Middle frontal gyrus (tissue), 1 donor: Measurements from ENCODE around the gene MYMK.
"Not testable (repeated sequence)": the region's sequence is repeated elsewhere in the genome, so short reads cannot be mapped to it uniquely, and the experiment has no call there.

Experiments
- DNase-seq: peaks from one replicate; pipeline ENCODE4 v3.0.0-alpha.2; 2015; ENCODE audit warnings: low spot score; ENCODE audit errors: extremely low spot score

MYMK gene, protein sequence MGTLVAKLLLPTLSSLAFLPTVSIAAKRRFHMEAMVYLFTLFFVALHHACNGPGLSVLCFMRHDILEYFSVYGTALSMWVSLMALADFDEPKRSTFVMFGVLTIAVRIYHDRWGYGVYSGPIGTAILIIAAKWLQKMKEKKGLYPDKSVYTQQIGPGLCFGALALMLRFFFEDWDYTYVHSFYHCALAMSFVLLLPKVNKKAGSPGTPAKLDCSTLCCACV

DNA sequence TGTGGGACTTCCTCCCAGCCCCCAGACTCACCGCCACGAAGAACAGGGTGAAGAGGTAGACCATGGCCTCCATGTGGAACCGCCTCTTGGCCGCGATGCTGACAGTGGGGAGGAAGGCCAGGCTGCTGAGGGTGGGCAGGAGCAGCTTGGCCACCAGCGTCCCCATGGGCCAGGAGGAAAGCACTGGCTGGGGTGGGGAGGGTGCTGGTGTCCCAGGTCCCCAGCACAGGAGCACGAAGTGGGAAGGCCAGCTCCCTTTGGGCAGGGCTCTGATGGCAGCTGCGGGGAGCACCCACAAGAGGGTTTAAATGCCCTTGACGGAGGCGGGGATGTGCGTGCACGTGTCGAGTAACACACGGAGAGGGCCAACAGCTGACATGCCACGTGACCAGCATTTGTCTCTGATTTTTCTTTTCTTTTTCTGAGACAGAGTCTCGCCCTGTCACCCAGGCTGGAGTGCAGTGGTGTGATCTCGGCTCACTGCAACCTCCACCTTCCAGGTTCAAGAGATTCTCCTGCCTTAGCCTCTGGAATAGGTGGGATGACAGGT lies at the start of gene MYMK:
Gene MYMK, minus strand, starts transcription at position 281 of the 550 bp plus-strand sequence. Its CDS starts 115 bp downstream, at position 166.
- no peak for DNase-seq

DNA sequence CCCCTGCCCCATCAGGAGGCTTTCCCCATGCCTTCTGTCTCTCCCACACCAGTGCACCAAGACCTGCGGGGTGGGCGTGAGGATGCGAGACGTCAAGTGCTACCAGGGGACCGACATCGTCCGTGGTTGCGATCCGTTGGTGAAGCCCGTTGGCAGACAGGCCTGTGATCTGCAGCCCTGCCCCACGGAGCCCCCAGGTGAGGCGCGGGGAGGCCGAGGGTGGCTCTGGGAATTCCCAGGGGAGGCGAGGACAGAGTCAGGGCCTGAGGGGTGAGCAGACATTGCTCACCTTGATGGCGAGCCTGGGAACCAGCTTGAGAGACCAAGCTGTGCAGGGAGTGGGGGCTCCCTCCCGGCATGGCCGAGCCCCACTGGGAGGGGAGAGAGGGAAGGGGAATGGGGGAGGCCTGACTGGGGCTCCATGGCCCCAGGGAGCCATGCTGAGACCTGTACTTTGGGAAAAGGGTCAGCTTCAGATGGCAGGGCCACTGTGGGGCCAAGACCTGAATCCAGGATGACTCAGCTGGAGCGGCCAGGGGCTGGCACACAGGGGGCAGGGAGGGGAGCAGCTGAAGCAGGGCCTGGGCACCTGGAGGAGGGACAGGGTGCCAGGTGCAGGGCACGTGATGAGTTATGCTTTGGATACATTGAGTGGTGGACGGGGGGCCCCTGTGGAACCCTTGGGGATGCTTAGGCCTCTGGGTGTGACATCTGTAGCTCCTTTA lies 49.2 kb upstream of the MYMK start:
- no peak for DNase-seq

DNA sequence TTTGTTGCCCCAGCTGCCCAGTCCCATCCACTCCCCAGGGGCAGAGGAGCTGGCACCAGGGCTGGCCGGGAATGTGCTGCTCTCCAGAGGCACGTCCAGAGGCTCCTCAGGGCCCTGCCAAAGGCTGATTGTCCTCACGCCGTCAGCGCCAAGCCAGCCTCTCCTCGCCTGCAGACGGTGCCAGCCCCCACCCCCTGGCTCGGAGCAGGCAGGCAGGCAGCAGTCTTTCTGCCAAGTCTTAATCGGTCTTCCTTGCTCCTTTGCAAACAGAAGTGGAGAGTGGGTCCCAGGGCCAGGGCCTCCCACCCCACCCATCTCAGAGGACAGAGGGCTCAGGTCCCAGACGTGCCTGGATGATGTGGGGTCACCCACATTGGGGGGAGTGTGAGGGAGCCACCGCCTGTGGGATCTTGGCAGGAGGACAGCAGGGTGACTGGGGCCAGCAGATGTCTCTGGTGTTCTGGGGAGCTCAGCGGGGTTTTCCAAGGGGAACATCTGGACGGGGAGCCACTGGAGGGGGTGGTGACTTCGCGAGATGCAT lies 48.1 kb upstream of the MYMK start:
- DNase-seq, result peak; percentile 73

DNA sequence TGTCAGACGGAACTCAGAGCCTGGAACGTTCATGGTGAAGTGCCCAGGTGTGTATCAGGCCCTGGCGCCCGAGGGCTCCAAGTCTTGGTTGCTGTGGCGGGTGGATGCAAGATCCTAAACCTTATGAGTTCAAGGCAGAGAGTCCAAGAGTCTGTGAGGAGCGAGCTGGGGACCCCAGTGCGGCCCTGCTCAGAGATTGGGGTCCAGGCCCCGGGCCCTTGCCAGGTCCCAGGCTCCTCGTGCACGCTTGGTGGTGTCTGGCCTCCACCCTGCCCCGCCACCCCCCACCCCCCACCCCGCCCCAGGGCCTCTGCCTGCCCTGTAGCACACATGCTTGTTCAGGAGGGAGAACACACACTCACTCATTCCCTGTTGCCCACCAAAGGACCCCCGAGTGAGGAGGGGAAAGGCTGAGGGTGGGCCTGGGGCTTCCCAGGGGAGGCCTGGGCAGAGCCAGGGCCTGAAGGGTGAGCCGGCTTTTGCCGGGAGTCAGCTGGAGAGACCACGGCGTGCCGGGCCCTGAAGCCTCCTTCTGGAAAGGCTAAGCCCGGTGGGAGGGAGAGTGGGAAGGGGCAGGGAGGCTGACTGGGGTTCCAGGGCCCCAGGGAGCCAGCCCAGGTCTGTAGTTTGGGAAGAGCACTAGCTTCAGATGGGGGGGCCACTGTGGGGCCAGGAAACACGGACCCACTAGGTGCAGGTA lies 47.3 kb upstream of the MYMK start:
- DNase-seq, result no peak

DNA sequence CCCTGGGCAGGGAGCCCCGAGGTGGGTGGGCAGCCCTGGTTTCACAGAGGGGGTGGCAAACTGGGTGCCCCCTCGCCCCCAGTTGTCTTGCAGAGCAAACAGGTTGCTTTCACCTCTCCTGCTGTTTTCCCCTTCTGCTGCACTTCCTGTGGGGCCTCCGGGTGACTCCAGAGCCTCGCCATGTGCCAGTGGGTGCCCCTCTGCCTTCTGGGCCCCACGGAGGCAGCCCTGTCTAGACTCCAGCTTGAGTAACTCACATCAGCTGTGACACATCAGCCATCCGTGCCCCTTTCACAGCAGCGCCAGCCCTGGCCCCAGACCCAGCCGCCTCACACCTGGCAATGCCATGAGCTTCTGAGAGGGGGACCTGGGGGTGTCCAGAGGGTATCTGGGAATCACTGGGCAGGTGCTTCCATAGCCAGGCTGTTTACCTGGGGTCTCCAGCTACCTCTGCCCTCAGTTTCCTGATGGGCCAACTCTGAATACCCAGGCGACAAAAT lies 46.7 kb upstream of the MYMK start:
- DNase-seq, result no peak

DNA sequence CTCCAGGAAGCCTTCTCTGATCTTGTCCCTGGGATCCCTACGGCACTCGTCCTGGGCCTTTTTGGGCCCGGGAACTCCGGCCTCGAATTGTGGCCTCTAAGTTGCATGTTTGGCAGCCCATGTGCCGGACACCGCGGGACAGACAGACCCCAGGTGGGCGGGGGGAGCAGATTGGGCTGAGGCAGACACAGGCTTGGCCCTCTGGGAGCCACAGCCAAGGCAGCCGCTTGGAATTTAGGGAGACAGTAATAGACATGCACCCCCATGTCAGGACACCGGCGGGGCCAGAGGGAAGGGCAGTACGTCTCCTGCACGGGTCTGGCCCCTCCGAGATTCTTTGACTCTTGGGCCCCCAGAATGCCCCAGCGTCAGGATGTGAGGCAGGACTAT lies 45.9 kb upstream of the MYMK start:
- DNase-seq, result no peak

DNA sequence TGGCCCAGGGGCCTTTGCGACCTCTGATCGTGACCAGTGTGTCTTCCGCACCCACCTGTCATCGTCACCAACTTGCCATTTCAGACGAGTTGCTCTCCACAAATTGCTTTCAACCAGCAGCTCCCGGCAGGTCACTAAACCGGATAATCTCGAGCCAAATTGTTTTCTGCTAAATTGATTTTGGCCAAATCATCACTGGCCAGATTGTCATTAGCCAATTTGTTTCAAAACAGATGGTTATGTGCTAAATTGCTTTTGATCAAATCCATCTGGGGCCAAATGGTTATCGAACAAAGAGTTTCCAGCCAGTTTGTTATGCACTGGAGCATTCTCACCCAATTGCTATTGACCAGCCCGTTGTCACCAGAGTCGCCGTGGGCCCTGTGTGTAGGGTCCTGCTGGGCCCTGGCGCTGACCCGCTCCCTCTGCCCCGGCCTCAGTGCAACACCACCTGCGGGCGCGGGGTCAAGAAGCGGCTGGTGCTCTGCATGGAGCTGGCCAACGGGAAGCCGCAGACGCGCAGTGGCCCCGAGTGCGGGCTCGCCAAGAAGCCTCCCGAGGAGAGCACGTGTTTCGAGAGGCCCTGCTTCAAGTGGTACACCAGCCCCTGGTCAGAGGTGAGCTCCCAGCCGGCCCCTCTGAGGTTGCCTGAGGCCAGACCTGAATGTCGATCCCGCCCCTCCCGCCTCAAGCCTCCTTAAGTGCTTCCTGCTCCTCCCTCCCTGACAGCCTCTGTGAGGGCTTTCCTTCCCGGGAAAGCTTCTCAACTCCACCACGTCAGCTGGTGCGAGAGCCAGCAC lies 45.3 kb upstream of the MYMK start:
- no peak for DNase-seq

DNA sequence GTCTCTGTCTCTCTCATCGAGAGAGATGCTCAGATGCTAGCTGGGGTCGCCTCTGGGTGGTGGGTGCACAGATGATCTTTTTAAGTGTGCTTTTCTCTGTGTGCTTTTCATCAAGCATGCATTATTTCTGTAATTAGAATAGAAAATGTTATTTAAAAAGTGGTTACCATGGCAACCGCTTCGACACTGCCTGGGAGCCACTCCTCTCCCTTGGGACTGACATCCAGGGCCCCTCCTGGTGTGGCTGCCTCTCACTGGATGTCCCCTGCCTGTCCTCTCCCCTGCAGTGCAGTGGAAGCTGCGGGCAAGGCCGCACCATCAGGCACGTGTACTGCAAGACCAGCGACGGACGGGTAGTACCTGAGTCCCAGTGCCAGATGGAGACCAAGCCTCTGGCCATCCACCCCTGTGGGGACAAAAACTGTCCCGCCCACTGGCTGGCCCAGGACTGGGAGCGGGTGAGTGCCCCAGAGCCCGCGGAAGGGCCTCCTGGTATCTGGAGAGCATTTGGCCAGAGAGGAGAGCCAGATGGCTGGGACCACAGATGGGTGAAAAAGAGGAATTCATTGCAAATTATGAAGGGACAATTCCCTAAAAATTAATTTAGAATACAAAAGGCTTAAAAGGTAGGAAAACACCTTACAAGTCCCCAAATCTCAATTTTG lies 44.5 kb upstream of the MYMK start:
- no peak for DNase-seq

DNA sequence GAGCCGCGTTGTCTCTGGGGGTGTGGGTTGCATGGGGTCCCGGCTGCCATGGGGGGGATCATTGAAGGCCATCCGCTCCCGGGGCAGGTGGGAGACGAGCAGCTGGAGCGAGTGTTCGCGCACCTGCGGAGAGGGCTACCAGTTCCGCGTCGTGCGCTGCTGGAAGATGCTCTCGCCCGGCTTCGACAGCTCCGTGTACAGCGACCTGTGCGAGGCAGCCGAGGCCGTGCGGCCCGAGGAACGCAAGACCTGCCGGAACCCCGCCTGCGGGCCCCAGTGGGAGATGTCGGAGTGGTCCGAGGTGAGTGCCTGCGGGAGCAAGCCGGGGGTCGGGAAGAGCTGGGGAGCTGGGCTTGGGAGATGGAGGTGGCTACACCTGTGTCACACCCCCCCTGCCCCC lies 43.4 kb upstream of the MYMK start:
- DNase-seq, result no peak

DNA sequence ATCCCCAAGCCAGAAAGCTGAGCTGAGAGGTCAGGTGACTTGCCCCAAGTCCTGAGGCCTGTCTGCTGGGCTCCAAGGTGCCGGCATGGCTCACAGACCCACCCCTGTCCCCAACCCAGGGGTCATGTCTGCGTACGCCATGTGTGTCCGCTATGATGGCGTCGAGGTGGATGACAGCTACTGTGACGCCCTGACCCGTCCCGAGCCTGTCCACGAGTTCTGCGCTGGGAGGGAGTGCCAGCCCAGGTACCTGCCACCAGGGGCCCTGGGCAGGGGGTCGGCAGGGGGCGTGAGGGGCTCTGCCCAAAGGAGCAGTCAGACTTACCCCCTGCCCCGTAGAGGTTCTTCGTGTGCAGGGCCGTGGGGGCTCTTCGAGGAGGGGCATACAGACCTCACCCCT lies 42.1 kb upstream of the MYMK start:
- DNase-seq, result no peak

DNA sequence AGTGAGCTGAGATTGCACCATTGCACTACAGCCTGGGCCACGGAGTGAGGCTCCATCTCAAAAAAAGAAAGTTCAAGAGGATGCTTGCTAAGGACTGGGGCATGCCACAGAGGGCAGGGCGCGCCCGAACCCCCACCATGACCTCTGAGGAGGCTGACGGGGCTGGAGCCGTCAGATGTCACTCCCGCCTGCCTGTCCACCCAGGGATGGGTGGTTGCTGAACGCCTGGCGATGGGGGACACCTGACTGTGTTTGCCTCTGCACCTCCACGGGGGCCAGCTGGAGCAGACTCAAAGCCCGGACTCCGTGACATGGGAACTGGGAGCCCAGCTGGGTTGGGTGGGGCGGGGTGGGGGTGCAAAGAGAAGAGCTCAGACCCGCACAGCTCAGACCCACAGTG lies 41.6 kb upstream of the MYMK start:
- no peak for DNase-seq

DNA sequence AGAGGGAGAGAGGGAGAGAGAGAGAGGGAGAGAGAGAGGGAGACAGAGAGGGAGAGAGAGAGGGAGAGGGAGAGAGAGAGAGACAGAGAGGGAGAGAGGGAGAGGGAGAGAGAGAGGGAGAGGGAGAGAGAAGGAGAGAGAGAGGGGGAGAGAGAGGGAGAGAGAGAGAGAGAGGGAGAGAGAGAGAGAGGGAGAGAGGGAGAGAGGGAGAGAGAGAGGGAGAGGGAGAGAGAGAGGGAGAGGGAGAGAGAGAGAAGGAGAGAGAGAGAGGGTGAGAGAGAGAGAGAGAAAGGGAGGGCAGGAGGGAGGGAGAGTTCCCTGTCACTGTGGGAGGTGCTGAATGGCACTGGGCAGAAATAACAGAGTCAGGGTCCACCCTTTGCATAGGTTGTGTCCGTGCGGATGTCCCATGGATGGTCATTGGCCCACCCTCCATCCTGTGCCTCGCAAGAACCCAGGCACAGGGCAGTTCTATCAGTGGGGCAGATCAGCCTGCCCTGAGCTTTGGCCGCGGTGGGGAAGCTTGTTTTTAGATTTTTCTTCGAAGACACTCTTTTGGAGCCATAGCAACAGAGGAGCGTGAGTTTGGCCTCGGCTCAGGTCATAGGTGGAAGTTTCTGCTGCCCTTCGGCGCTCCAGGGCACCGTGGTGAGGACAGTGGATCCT lies 39.8 kb upstream of the MYMK start:
- no peak for DNase-seq

DNA sequence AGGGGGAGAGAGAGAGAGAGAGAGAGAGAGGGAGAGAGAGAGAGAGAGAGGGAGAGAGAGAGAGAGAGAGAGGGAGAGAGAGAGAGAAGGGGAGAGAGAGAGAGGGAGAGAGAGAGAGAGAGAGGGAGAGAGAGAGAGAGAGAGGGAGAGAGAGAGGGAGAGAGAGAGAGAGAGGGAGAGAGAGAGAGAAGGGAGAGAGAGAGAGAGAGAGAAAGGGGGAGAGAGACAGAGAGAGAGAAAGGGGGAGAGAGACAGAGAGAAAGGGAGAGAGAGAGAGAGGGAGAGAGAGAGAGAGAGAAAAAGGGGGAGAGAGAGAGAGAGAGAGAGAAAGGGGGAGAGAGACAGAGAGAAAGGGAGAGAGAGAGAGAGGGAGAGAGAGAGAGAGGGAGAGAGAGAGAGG lies 39.1 kb upstream of the MYMK start:
- not testable (repeated sequence) for DNase-seq

DNA sequence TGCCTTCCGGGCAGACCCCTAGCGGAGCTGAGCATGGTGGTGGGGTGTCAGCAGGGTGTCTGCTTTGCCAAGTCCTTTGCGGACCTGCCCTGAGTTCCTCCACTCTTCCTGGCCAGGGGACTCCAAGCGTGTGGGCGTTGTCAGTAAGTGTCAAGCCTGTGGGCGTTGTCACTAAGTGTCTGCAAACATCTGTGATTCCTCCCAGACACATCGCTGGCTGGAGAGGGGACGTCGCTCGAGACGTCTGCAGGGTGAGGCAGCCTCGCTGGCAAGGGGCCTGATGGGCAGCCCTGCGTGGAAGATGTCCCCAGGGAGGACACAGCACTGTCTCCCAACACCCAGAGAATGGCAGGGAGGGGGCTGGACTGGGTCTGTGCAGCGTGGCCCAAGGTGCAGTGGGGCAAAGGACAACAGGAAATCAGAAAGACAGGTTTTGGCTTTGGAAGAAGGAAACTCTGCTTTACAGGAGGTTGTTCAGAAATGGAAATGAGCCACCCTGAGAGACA lies 38.6 kb upstream of the MYMK start:
- no peak for DNase-seq

DNA sequence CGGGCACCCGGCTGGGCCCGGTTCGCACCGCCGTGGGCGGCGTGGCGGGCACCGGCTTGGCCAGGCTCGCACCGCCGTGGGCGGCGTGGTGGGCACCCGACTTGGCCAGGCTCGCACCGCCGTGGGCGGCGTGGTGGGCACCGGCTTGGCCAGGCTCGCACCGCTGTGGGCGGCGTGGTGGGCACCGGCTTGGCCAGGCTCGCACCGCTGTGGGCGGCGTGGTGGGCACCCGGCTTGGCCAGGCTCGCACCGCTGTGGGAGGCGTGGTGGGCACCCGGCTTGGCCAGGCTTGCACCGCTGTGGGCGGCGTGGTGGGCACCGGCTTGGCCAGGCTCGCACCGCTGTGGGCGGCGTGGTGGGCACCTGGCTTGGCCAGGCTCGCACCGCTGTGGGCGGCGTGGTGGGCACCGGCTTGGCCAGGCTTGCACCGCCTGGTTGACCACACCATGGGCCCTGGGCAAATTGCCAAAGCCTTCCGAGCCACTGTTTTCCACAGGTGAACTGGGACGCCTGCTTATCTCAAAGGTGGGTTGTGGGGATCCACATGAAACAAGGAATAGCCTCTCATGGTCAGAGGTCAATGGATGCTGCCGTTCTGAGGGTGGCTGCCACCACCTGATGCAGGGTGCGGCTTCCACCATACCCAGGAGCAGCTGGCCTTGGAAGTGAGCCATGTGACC lies 38.0 kb upstream of the MYMK start:
- DNase-seq, result no peak

DNA sequence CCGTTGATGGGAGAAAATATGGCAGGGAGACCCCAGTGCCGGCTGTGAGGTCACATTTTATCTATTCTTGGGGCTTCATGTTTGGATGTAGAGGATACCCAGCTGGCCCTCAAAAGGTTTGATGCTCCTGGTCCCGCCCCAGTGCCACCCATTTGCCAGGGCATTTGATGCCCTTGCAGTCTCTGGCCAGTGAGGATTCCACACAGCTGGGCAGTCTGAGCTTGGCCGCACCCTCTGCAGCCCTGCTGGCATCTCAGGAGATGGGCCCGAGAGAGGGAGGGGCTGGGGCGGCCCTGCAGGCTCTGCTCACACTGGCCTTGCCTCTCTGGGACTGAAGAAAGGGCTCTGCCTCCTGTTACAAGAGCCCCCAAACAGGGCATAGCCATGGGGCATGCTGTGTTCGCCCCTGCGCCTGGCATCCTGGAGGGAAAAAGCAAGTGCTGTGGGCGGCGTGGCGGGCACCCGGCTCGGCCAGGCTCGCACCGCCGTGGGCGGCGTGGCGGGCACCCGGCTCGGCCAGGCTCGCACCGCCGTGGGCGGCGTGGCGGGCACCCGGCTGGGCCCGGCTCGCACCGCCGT lies 37.3 kb upstream of the MYMK start:
- DNase-seq, result no peak

DNA sequence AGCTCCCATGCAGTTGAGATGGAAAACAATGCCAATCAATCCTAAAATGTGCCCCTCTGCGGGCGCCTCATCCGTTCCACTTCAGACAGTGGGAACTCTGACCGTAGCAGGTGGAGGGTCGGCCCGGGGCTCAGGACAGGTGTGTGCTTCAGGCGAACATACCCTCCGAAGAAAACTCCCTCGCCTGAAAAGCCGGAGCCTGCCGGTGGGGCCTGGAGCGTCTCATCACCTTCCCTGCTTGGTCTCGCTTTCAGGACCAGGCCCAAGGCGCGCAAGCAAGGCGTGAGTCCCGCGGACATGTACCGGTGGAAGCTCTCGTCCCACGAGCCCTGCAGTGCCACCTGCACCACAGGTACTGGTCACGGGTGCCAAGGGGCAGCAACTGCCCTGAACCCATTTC lies 36.2 kb upstream of the MYMK start:
- no peak for DNase-seq

DNA sequence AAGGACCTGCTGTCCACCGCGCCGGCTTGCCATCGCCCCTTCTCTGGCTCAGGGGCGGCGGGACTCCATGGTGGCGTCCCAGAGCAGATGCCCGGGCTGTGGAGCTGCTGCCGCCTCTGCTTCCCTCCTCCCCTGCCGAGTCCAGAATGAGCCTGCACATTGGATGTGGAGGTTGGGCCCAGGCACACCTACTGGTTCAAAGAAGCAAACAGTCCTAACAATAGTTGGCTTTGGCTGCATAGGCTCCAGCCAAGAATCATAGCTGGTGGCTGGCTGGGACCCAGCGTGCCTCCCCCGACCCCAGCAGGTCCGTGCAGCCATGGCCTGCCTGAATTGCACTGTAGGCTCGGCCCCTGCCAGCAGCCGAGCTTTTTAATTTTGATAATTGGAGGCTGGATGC lies 35.6 kb upstream of the MYMK start:
- no peak for DNase-seq
